ENCODE measurements around the gene ADI1.
"Not testable (repeated sequence)": the region's sequence is repeated elsewhere in the genome, so short reads cannot be mapped to it uniquely, and the experiment has no call there.

Gene ADI1

DNA sequence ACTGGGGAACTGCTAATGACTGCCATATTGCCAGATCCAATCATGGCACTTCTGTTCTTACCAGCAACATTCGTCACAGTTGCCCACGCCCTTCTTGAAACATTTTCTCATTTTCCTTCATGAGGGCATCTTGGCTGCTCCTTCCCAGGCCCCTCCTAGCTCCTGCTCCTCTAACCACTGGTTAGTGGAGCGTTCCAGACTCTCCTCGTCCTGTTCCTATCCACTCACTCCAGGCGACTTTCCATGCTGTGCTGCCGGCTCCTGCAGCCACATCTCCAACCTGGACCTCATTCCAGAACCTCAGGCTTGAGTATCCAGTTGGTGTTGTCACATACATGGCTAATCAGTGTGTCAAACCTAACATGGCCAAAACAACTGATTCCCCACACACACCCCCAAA is 1.3 kb upstream of the ADI1 start:
- peak overlapping the region; percentile 90; the same call in 1 of the 2 replicates for H2AFZ ChIP-seq (ENCODE audit: low read depth)
- H3K27ac ChIP-seq: no peak overlapping the region
- peaks cover 14% of the 10 kb centered on the region; the same call in 1 of the 2 replicates for H3K79me2 ChIP-seq (ENCODE audit: insufficient read depth, low read depth)
- peak overlapping the region; percentile 98 for H3K4me2 ChIP-seq
- no peaks in the 10 kb centered on the region for H3K27me3 ChIP-seq (ENCODE audit: insufficient read depth, low read depth)
- H3K4me1 ChIP-seq (ENCODE audit: low read depth, poor library complexity, severe bottlenecking): peaks cover 16% of the 10 kb centered on the region
- H3K36me3 ChIP-seq (ENCODE audit: insufficient read depth): no peaks in the 10 kb centered on the region
- peak overlapping the region; percentile 3 for H3K4me3 ChIP-seq (IDR thresholded peaks at IDR 0.05; ENCODE audit: insufficient read depth, low read depth, low read length)
- H4K20me1 ChIP-seq (ENCODE audit: insufficient read depth): no peaks in the 10 kb centered on the region
- TF ChIP-seq, protein P1, sequence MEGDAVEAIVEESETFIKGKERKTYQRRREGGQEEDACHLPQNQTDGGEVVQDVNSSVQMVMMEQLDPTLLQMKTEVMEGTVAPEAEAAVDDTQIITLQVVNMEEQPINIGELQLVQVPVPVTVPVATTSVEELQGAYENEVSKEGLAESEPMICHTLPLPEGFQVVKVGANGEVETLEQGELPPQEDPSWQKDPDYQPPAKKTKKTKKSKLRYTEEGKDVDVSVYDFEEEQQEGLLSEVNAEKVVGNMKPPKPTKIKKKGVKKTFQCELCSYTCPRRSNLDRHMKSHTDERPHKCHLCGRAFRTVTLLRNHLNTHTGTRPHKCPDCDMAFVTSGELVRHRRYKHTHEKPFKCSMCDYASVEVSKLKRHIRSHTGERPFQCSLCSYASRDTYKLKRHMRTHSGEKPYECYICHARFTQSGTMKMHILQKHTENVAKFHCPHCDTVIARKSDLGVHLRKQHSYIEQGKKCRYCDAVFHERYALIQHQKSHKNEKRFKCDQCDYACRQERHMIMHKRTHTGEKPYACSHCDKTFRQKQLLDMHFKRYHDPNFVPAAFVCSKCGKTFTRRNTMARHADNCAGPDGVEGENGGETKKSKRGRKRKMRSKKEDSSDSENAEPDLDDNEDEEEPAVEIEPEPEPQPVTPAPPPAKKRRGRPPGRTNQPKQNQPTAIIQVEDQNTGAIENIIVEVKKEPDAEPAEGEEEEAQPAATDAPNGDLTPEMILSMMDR (conservative IDR thresholded peaks at IDR 0.05; ENCODE audit: low read depth, low read length): no peak
- H3K9ac ChIP-seq: peak overlapping the region; percentile 92; the same call in 1 of the 2 replicates

DNA sequence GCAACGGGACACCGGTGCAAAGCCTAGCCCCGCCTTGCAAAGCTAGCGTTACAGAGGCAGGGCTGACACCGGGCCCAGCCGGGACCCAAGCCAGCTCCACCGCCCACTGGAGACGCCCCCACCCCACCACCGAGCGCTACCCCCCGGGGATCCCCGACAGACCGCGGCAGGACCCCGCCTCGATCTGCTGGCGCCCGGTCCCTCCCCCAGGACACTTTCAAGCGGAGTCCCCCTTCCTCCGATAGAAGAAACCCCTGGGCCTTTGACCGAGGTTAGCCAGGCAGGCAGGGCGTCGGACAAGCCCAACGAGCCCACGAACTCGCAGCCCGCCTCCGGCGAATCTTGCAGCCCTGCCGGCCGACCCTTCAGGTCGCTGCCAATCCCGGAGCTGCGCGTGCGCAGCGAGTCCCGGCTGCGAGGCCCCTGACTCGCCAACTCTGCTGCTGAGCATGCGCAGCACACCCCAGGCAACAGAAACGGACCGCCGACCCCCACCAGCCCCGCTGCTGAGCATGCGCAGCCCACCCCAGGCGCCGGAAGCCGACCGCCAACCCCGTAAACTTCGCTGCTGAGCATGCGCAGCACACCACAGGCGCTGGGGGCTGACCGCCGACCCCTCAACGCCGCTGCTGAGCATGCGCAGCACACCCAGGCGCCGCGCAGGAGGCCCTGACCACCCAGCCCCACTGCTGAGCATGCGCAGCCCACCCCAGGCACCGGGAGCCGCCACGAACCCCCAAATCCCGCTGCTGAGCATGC is 656 bp downstream of the ADI1 start:
- no peaks in the 10 kb centered on the region for H3K36me3 ChIP-seq (ENCODE audit: insufficient read depth)
- peaks cover 16% of the 10 kb centered on the region for H3K4me1 ChIP-seq (ENCODE audit: low read depth, poor library complexity, severe bottlenecking)
- no peaks in the 10 kb centered on the region for H3K27me3 ChIP-seq (ENCODE audit: insufficient read depth, low read depth)
- H3K4me3 ChIP-seq (IDR thresholded peaks at IDR 0.05; ENCODE audit: insufficient read depth, low read depth, low read length): no peak overlapping the region
- TF ChIP-seq, protein P1 (conservative IDR thresholded peaks at IDR 0.05; ENCODE audit: low read depth, low read length): no peak
- peak overlapping the region; percentile 90 for H2AFZ ChIP-seq (ENCODE audit: low read depth)
- H3K79me2 ChIP-seq (ENCODE audit: insufficient read depth, low read depth): peaks cover 14% of the 10 kb centered on the region; the same call in 1 of the 2 replicates
- H3K27ac ChIP-seq: peak overlapping the region; percentile 91
- H3K9ac ChIP-seq: peak overlapping the region; percentile 92
- peak overlapping the region; percentile 98 for H3K4me2 ChIP-seq
- no peaks in the 10 kb centered on the region for H4K20me1 ChIP-seq (ENCODE audit: insufficient read depth)

DNA sequence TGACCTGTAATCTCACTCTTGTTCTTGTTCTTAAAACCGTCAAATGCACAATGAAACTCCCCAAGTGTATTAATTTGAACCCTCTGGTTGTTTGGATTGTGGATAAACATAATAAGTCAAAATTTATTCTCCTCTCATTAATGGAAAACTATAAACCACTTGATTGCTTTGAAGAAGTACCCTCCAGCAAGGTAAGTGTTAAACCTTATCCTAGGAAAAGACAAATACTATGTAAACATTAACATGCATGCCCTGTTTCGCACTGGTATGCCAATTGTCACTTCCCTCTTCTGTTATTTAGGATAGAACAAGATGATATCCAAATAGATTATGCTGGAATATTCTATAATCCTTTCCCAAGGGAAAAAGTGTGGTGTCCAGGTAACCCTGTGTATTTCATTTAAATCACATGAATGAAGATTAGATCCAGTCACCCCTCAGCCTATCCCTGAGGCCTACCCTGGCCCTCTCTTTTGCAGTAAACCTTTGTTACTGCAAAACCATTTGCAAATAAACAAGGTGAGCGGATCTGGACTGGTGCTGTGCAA is 1.3 kb downstream of the ADI1 start:
- Histone ChIP-seq H3K27ac (peak overlapping the region; percentile 76), H3K27me3 (ENCODE audit: insufficient read depth, low read depth) (no peaks in the 10 kb centered on the region), H3K4me2 (peak overlapping the region; percentile 97), H3K36me3 (ENCODE audit: insufficient read depth) (no peaks in the 10 kb centered on the region), H4K20me1 (ENCODE audit: insufficient read depth) (no peaks in the 10 kb centered on the region), H3K79me2 (ENCODE audit: insufficient read depth, low read depth) (peaks cover 14% of the 10 kb centered on the region; the same call in 1 of the 2 replicates), H2AFZ (ENCODE audit: low read depth) (peak overlapping the region; percentile 64; the same call in 1 of the 2 replicates), H3K4me3 (IDR thresholded peaks at IDR 0.05; ENCODE audit: insufficient read depth, low read depth, low read length) (no peak overlapping the region), H3K4me1 (ENCODE audit: low read depth, poor library complexity, severe bottlenecking) (peaks cover 16% of the 10 kb centered on the region), H3K9ac (peak overlapping the region; percentile 92)
- TF ChIP-seq, protein P1 (conservative IDR thresholded peaks at IDR 0.05; ENCODE audit: low read depth, low read length): no peak

DNA sequence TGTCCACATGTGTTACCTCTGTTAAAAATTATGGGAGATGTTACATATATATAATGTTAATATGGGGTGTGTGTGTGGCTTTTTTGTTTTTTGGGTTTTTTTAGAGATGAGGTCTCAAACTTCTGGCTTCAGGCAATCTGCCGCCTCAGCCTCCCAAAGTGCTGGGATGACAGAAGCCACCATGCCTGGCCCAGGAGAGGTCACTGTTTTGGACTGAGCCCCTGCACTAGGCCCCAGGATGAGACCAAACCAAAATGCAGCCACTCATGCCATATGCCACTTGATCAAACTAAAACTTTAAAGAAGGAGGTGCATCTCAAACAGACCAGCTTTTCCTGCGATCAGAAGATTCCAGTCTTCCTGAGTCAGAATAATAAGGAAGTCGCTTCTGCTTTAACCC is 2.5 kb downstream of the ADI1 start:
- H3K4me3 ChIP-seq (IDR thresholded peaks at IDR 0.05; ENCODE audit: insufficient read depth, low read depth, low read length): no peak overlapping the region
- peaks cover 16% of the 10 kb centered on the region for H3K4me1 ChIP-seq (ENCODE audit: low read depth, poor library complexity, severe bottlenecking)
- peaks cover 14% of the 10 kb centered on the region; the same call in 1 of the 2 replicates for H3K79me2 ChIP-seq (ENCODE audit: insufficient read depth, low read depth)
- H3K36me3 ChIP-seq (ENCODE audit: insufficient read depth): no peaks in the 10 kb centered on the region
- H3K4me2 ChIP-seq: no peak overlapping the region
- no peak overlapping the region for H3K9ac ChIP-seq
- no peaks in the 10 kb centered on the region for H3K27me3 ChIP-seq (ENCODE audit: insufficient read depth, low read depth)
- TF ChIP-seq, protein P1 (conservative IDR thresholded peaks at IDR 0.05; ENCODE audit: low read depth, low read length): no peak
- no peak overlapping the region for H2AFZ ChIP-seq (ENCODE audit: low read depth)
- no peaks in the 10 kb centered on the region for H4K20me1 ChIP-seq (ENCODE audit: insufficient read depth)
- H3K27ac ChIP-seq: no peak overlapping the region

DNA sequence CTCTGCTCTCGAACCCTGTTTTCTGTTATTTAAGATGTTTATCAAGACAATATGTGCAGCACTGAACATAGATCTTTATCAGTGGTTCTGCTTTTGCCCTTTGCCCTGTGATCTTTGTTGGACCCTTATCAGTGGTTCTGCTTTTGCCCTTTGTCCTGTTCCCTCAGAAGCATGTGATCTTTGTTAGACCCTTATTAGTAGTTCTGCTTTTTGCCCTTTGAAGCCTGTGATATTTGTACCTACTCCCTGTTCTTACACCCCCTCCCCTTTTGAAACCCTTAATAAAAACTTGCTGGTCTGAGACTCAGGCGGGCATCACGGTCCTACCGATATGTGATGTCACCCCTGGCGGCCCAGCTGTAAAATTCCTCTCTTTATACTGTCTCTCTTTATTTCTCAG is 3.9 kb downstream of the ADI1 start:
- not testable (repeated sequence) for H2AFZ ChIP-seq (ENCODE audit: low read depth); H3K36me3 ChIP-seq (ENCODE audit: insufficient read depth); H3K27ac ChIP-seq; H3K4me3 ChIP-seq (IDR thresholded peaks at IDR 0.05; ENCODE audit: insufficient read depth, low read depth, low read length); H3K9ac ChIP-seq; H4K20me1 ChIP-seq (ENCODE audit: insufficient read depth); H3K27me3 ChIP-seq (ENCODE audit: insufficient read depth, low read depth); H3K4me2 ChIP-seq
- Histone ChIP-seq H3K4me1 (ENCODE audit: low read depth, poor library complexity, severe bottlenecking) (peaks cover 12% of the 10 kb centered on the region), H3K79me2 (ENCODE audit: insufficient read depth, low read depth) (peaks cover 14% of the 10 kb centered on the region; the same call in 1 of the 2 replicates)

Measured in KMS-11 (cell line).